22Rv1 (cell line): Measurements from ENCODE around the gene ZNF202.

ENCODE experiments used
- H3K27ac ChIP-seq: fragments of 450-650 bp; 2 replicates; pipeline ENCODE4 v1.5.1; 2017
- CTCF ChIP-seq: fragments of 450-650 bp; IDR thresholded peaks from 2 replicates; pipeline ENCODE4 v1.5.1; 2017; ENCODE audit warnings: mild to moderate bottlenecking
- ZFX ChIP-seq: fragments of 450-650 bp; IDR thresholded peaks from 2 replicates; pipeline ENCODE4 v1.6.1; 2017; ENCODE audit warnings: antibody characterized with exemption, borderline replicate concordance

Gene ZNF202

DNA sequence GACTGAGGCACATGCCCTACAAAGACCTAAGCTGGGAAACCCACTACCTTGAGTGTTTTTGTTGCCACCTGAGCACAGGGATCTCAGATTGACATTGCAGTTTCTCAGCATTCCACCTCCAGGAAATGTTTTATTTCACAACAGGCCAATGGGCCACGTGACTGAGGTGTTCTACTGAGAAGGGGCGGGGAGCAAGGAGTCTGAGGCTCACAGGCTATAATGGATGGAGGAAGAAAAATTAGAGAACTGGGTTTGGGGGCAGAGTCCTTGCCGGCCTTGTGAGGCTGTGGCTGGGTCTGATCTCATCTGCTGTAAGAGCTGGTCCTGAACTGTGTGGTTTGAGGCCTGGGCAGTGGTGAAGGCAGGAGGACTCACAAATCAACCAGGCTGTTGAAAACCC, 40.7 kb downstream of the ZNF202 start:
- H3K27ac ChIP-seq = no peak overlapping the region
- TF ChIP-seq ZFX (no peak), CTCF (no peak)

GRCh38 chr11:123698546-123699127, 42.8 kb downstream of the ZNF202 start:
- no peak overlapping the region for H3K27ac ChIP-seq
- no peak for TF ChIP-seq ZFX
- no peak for TF ChIP-seq CTCF

GRCh38 chr11:123696183-123696582, 45.3 kb downstream of the ZNF202 start:
- H3K27ac ChIP-seq = no peak overlapping the region
- TF ChIP-seq ZFX = no peak
- no peak for TF ChIP-seq CTCF

- TF ChIP-seq ZFX (no peak), CTCF (no peak)
- no peak overlapping the region for H3K27ac ChIP-seq
Observed at GRCh38 chr11:123695231-123695630, 46.2 kb downstream of the ZNF202 start.

DNA sequence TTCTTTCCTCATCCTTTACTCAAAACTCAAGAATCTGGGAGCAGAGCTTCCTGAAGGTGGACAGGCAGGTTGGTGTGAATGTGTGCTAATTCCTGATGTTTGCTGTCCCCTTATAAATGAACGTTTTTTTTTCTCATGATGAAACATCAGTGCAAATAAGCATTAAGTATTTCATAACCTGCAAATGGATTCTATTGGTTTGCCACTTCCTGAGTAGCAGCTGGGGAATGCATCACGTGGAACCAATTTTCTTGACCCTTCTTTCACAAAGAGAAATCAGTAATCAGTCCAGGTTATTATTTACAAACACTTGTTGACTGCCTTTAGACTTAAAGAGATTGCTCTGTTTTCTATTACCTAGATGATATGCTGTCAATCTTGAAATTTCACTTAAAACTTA, 46.9 kb downstream of the ZNF202 start:
- no peak for TF ChIP-seq ZFX
- TF ChIP-seq CTCF = no peak
- H3K27ac ChIP-seq = no peak overlapping the region

GRCh38 chr11:123692961-123693360, 48.5 kb downstream of the ZNF202 start:
- TF ChIP-seq ZFX = no peak
- no peak for TF ChIP-seq CTCF
- H3K27ac ChIP-seq = no peak overlapping the region

- H3K27ac ChIP-seq = no peak overlapping the region
- no peak for TF ChIP-seq CTCF
- TF ChIP-seq ZFX = no peak
Observed at GRCh38 chr11:123690485-123690884, 51.0 kb downstream of the ZNF202 start.
